GM23248 (cell line): ENCODE measurements around the gene TMEM132C. TPM values are rescaled to one million over a fixed set of nuclear protein-coding genes. Genes with fewer than 3 reads are reported as not detected.

Experiments used
- DNase-seq: peaks from one replicate; pipeline ENCODE4 v3.0.0-alpha.2; 2015
- H2AFZ ChIP-seq: fragments of 200-600 bp; sonication (generic); 2 replicates; pipeline ENCODE4 v1.6.1; 2016; ENCODE audit warnings: antibody characterized with exemption
- H3F3A ChIP-seq: fragments of 200-600 bp; sonication (generic); 2 replicates; pipeline ENCODE4 v1.6.1; 2016; ENCODE audit warnings: mild to moderate bottlenecking, antibody characterized with exemption, mixed run types; ENCODE audit not compliant: insufficient read depth
- H3K27ac ChIP-seq: fragments of 200-600 bp; sonication (generic); 2 replicates; pipeline ENCODE4 v1.5.1; 2016; ENCODE audit warnings: mild to moderate bottlenecking
- H3K27me3 ChIP-seq: fragments of 200-600 bp; sonication (generic); replicated peaks from 2 replicates; pipeline ENCODE4 v1.6.1; 2016; ENCODE audit warnings: mild to moderate bottlenecking; ENCODE audit not compliant: insufficient read depth
- H3K36me3 ChIP-seq: fragments of 200-600 bp; sonication (generic); 2 replicates; pipeline ENCODE4 v1.6.1; 2016; ENCODE audit warnings: low read depth, mild to moderate bottlenecking
- H3K4me1 ChIP-seq: fragments of 200-600 bp; sonication (generic); 2 replicates; pipeline ENCODE4 v1.6.1; 2016; ENCODE audit warnings: mild to moderate bottlenecking; ENCODE audit not compliant: insufficient read depth
- H3K4me2 ChIP-seq: fragments of 200-600 bp; sonication (generic); one replicate; pipeline ENCODE4 v1.6.1; 2016; ENCODE audit warnings: mild to moderate bottlenecking; ENCODE audit not compliant: unreplicated experiment
- H3K4me3 ChIP-seq: fragments of 200-600 bp; sonication (generic); 2 replicates; pipeline ENCODE4 v1.5.1; 2016; ENCODE audit warnings: mild to moderate bottlenecking
- H3K79me2 ChIP-seq: fragments of 200-600 bp; sonication (generic); 2 replicates; pipeline ENCODE4 v1.6.1; 2016; ENCODE audit warnings: mild to moderate bottlenecking; ENCODE audit not compliant: insufficient read depth
- H3K9ac ChIP-seq: fragments of 200-600 bp; sonication (generic); 2 replicates; pipeline ENCODE4 v1.6.1; 2016; ENCODE audit warnings: mild to moderate bottlenecking
- H3K9me2 ChIP-seq: fragments of 200-600 bp; sonication (generic); 2 replicates; pipeline ENCODE4 v1.6.1; 2016; ENCODE audit warnings: mixed run types, mild to moderate bottlenecking, moderate library complexity; ENCODE audit not compliant: insufficient read depth
- H3K9me3 ChIP-seq: fragments of 200-600 bp; sonication (generic); one replicate; pipeline ENCODE4 v1.6.1; 2017; ENCODE audit warnings: low read depth
- H4K20me1 ChIP-seq: fragments of 200-600 bp; sonication (generic); 2 replicates; pipeline ENCODE4 v1.6.0; 2016; ENCODE audit not compliant: insufficient read depth
- EZH2 ChIP-seq: fragments of 200-600 bp; sonication (generic); IDR thresholded peaks from 2 replicates; pipeline ENCODE4 v1.6.1; 2018; ENCODE audit warnings: antibody characterized with exemption, mild to moderate bottlenecking; ENCODE audit not compliant: insufficient read depth, poor library complexity, severe bottlenecking
- EZH2phosphoT487 ChIP-seq: fragments of 200-600 bp; sonication (generic); IDR thresholded peaks from 2 replicates; pipeline ENCODE4 v1.6.1; 2018; ENCODE audit warnings: antibody characterized with exemption, moderate library complexity, mild to moderate bottlenecking, low read depth; ENCODE audit not compliant: insufficient read depth
- WGBS, 2 experiments: methylation state at CpG; one replicate each; pipeline ENCODE4 v1.1.6; 2015 to 2017; ENCODE audit warnings: low lambda C conversion rate in 2 of 2, low coverage in 1 of 2; ENCODE audit errors: missing lambda C conversion rate in 2 of 2; 5-methylcytosine and 5-hydroxymethylcytosine counted together
- in situ Hi-C: fragments of 300-500 bp; cut with MboI; formaldehyde crosslinking; loops from 2 replicates; pipeline ENCODE4 v1.15.0; 2020
- polyA plus RNA-seq: library from polyadenylated mRNA; unstranded; fragments of >200 nt; fragmentation: Nextera tagmentation; extraction: Ambion mirVana; gene quantifications from 2 replicates; pipeline ENCODE4 v1.2.1, GENCODE V29; 2016
- total RNA-seq: library from RNA; depleted of rRNA; stranded (reverse); fragments of >200 nt; shearing (Covaris generic); gene quantifications from 2 replicates; pipeline ENCODE4 v1.2.3, GENCODE V29; 2014

The TMEM132C gene
- total and polyA plus RNA-seq, 2 experiments from 2014 or later = not detected

DNA sequence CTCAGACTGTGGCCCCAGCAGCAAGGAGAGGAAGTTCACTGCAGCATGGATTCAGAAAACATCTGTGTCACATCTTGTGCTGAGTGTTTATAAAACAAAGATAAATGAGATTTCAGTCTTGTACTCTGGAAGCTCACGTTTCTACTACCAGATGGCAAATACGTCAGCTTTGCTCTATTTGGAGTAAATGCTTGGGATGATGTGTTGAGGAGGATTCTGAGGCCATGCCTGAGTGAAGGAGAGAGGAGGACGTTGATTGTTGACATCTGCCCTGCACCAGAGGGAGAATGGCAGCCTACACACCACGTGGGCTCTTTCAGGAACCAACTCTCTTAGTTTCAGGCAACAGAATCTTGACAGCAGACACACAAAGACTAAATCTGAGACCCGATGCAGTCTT is 188.9 kb downstream of the TMEM132C start:
- TF ChIP-seq EZH2phosphoT487 (no peak), EZH2 (no peak)
- no peak for DNase-seq
- Histone ChIP-seq H4K20me1 (no peaks in the 10 kb centered on the region), H3K9ac (no peak overlapping the region), H3F3A (no peaks in the 10 kb centered on the region), H3K36me3 (no peaks in the 10 kb centered on the region), H3K27me3 (no peaks in the 10 kb centered on the region), H3K4me3 (no peak overlapping the region), H2AFZ (no peak overlapping the region), H3K4me1 (no peaks in the 10 kb centered on the region), H3K9me2 (no peaks in the 10 kb centered on the region), H3K27ac (no peak overlapping the region), H3K79me2 (no peaks in the 10 kb centered on the region), H3K9me3 (no peaks in the 10 kb centered on the region), H3K4me2 (no peak overlapping the region)
- in situ Hi-C loops = no loop called here
- 18 to 21% methylated on average over 5 of the region's 5 CpGs for WGBS, 2 experiments

DNA sequence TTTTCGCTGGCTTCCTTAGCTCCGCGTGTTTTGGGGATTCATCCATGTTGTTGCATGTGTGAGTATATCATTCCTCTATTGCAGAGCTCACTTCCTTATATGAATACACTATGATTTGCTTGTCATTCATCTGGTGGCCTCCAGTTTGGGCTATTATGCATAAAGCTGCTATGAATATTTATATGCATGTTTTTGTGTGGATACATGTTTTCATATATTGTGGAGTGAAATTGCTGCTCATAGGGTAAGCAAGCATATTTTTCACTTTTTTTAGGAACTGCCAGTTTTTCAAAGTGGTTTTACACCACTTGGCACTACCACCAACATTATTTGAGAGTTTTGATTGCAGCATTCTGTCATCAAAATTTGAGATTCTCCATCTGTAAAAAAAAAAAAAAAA is 190.0 kb downstream of the TMEM132C start:
- in situ Hi-C loops = no loop called here
- Histone ChIP-seq H3K9me3 (no peaks in the 10 kb centered on the region), H3K79me2 (no peaks in the 10 kb centered on the region), H3K4me3 (no peak overlapping the region), H3K36me3 (no peaks in the 10 kb centered on the region), H2AFZ (no peak overlapping the region), H3K4me1 (no peaks in the 10 kb centered on the region), H3K27ac (no peak overlapping the region), H3K9ac (no peak overlapping the region), H3K9me2 (no peaks in the 10 kb centered on the region), H3F3A (no peaks in the 10 kb centered on the region), H4K20me1 (no peaks in the 10 kb centered on the region), H3K27me3 (no peaks in the 10 kb centered on the region), H3K4me2 (no peak overlapping the region)
- TF ChIP-seq EZH2 (no peak), EZH2phosphoT487 (no peak)
- DNase-seq = no peak
- WGBS, 2 experiments = 48 to 58% methylated on average over 3 of the region's 3 CpGs

GRCh38 chr12:128458301-128458974 is 191.5 kb downstream of the TMEM132C start:
- 12 to 19% methylated on average over 8 of the region's 8 CpGs for WGBS, 2 experiments
- no peak overlapping the region for H2AFZ ChIP-seq

DNA sequence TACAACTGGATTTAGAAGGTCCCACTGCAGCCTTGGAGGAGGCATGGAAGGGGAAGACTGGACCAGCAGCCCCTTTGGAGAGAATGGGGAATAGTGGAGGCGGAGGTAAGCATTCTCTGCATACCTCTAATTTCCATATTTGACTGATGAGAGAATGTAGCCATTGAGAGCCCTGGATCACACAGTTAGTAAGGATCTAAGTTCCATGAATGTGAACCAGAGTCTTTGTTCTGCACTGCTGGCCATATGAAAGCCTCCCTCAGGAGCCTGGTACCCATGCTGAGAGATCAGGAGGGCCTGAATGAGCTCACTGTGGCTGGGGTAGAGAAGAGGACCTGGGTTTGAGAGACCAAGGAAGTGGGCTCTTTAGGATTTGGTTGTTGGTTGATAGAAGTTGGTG is 192.1 kb downstream of the TMEM132C start:
- H2AFZ ChIP-seq = no peak overlapping the region
- no peaks in the 10 kb centered on the region for H3K79me2 ChIP-seq
- H3K9me2 ChIP-seq = no peaks in the 10 kb centered on the region
- no peaks in the 10 kb centered on the region for H3F3A ChIP-seq
- H3K9ac ChIP-seq = no peak overlapping the region
- 22 to 26% methylated on average over 1 of the region's 1 CpG for WGBS, 2 experiments
- no peaks in the 10 kb centered on the region for H3K4me1 ChIP-seq
- no peak overlapping the region for H3K4me3 ChIP-seq
- H4K20me1 ChIP-seq = no peaks in the 10 kb centered on the region
- no peak overlapping the region for H3K27ac ChIP-seq
- TF ChIP-seq EZH2phosphoT487 (no peak), EZH2 (no peak)
- in situ Hi-C loops = no loop called here
- H3K4me2 ChIP-seq = no peak overlapping the region
- H3K9me3 ChIP-seq = no peaks in the 10 kb centered on the region
- H3K36me3 ChIP-seq = no peaks in the 10 kb centered on the region
- DNase-seq = no peak
- no peaks in the 10 kb centered on the region for H3K27me3 ChIP-seq

More at GRCh38 chr12:128458301-128458974, 191.5 kb downstream of the TMEM132C start:
- no peak for DNase-seq
- H4K20me1 ChIP-seq = no peaks in the 10 kb centered on the region
- no peak overlapping the region for H3K4me2 ChIP-seq
- H3K27me3 ChIP-seq = no peaks in the 10 kb centered on the region
- no peaks in the 10 kb centered on the region for H3K9me3 ChIP-seq
- no peaks in the 10 kb centered on the region for H3K9me2 ChIP-seq
- H3K9ac ChIP-seq = no peak overlapping the region
- H3K79me2 ChIP-seq = no peaks in the 10 kb centered on the region
- H3K27ac ChIP-seq = no peak overlapping the region
- H3K4me3 ChIP-seq = no peak overlapping the region
- H3K4me1 ChIP-seq = no peaks in the 10 kb centered on the region
- no peaks in the 10 kb centered on the region for H3K36me3 ChIP-seq
- TF ChIP-seq EZH2 = no peak
- no peak for TF ChIP-seq EZH2phosphoT487
- H3F3A ChIP-seq = no peaks in the 10 kb centered on the region
- in situ Hi-C loops = no loop called here

- Histone ChIP-seq H3K9me3 (no peaks in the 10 kb centered on the region), H3K27me3 (no peaks in the 10 kb centered on the region)
Observed at GRCh38 chr12:128463881-128464280, 196.9 kb downstream of the TMEM132C start.

More at GRCh38 chr12:128463881-128464280, 196.9 kb downstream of the TMEM132C start:
- WGBS, 2 experiments = 35% methylated on average over 4 of the region's 4 CpGs
- Histone ChIP-seq H3K9ac (no peak overlapping the region), H3F3A (no peaks in the 10 kb centered on the region), H3K27ac (no peak overlapping the region), H3K4me2 (no peak overlapping the region), H2AFZ (no peak overlapping the region), H3K36me3 (no peaks in the 10 kb centered on the region), H3K4me1 (no peaks in the 10 kb centered on the region), H3K4me3 (no peak overlapping the region), H3K9me2 (no peaks in the 10 kb centered on the region), H4K20me1 (no peaks in the 10 kb centered on the region), H3K79me2 (no peaks in the 10 kb centered on the region)
- no peak for DNase-seq
- in situ Hi-C loops = no loop called here
- no peak for TF ChIP-seq EZH2
